Subcutaneous adipose tissue (tissue), 4 donors: ENCODE measurements around the gene LYG2. TPM values are rescaled to one million over a fixed set of nuclear protein-coding genes. Genes with fewer than 3 reads are reported as not detected.

Experiments used
- total RNA-seq, 4 donors: library from RNA; depleted of rRNA; stranded (reverse); fragments of >200 nt; gene quantifications; one replicate each; pipeline ENCODE4 v1.1.0, GENCODE V29; 2016
- TF ChIP-seq, protein P1 (sequence below): fragments of 450-650 bp; IDR thresholded peaks from one replicate; pipeline ENCODE4 v1.5.1; 2016; ENCODE audit warnings: low read depth, mild to moderate bottlenecking, control low read depth, antibody characterized with exemption, moderate library complexity

LYG2 gene
- total RNA-seq, 4 donors from 2014 or later: not detected

DNA sequence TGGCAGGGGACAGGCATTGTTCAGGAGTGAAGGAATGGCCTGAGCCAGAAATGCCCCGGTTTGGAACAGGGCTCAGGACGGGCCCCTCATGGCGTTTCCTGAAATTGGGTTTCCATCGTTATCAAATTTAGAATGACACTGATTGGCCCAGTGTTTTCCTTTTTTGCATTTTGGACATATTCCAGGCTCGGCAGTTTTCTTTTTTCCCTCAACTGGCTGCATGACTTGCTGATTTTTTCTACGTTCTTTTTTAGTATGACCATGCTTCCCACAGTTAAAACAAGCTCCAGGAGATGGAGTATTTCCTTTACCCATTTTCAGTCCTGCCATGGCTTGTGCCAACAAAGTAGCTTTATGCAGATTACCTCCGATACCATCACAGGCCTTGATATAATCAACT lies 20.4 kb upstream of the LYG2 start:
- TF ChIP-seq, protein P1, sequence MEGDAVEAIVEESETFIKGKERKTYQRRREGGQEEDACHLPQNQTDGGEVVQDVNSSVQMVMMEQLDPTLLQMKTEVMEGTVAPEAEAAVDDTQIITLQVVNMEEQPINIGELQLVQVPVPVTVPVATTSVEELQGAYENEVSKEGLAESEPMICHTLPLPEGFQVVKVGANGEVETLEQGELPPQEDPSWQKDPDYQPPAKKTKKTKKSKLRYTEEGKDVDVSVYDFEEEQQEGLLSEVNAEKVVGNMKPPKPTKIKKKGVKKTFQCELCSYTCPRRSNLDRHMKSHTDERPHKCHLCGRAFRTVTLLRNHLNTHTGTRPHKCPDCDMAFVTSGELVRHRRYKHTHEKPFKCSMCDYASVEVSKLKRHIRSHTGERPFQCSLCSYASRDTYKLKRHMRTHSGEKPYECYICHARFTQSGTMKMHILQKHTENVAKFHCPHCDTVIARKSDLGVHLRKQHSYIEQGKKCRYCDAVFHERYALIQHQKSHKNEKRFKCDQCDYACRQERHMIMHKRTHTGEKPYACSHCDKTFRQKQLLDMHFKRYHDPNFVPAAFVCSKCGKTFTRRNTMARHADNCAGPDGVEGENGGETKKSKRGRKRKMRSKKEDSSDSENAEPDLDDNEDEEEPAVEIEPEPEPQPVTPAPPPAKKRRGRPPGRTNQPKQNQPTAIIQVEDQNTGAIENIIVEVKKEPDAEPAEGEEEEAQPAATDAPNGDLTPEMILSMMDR: no peak

DNA sequence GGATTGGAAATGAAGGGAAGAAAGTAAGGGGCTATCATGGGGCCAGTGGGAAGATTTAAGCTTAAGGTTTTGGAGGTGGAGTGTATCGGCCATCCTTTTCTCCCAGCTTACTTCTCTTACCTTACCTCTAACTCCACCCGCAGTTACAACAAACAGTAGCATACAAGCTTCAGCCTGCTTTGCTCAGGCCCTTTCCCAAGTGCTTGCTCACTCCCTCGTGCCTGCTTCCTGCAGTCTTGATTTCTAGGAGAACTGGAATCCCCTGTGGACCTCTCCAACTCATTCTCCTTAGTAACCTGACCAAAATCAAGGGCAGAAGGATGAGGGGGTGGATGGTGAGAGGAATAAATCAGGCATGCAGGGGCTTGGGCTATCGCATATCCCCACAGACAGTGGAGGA lies 5.8 kb upstream of the LYG2 start:
- TF ChIP-seq, protein P1: no peak

DNA sequence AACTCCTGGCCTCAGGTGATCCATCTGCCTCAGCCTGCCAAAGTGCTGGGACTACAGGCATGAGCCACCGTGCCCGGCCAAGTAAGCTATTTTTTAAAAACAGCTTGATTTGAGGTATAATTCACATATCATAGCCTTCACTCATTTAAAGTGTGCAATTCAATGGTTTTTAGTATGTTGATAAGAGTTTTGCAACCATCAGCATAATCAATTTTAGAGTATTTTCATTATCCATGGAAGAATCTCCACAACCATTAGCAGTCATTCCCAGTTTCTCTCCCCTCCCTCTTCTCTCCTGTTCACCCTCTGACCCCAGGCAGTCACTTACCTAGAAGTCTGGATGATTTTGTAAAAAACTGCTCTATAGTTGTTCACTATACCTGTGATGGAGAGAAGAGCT lies 4.7 kb upstream of the LYG2 start:
- TF ChIP-seq, protein P1: no peak

DNA sequence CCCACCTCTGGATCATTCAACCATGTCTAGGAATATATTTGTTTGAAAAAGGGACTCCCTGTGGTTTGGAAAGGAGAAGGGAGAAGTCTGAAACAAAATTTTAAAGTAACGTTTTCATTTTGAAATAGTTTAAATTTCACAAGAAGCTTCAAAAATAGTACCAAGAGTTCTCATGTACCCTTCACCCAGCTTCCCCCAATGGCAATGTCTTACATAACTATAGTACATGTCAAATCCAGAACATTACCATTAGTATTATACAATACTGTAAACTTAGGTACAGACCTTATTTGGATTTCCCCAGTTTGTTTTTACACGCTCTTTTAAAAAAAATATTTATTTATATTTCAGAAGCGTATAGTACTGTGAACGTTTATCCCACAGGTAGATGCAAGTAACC lies 4.0 kb upstream of the LYG2 start:
- TF ChIP-seq, protein P1: no peak

DNA sequence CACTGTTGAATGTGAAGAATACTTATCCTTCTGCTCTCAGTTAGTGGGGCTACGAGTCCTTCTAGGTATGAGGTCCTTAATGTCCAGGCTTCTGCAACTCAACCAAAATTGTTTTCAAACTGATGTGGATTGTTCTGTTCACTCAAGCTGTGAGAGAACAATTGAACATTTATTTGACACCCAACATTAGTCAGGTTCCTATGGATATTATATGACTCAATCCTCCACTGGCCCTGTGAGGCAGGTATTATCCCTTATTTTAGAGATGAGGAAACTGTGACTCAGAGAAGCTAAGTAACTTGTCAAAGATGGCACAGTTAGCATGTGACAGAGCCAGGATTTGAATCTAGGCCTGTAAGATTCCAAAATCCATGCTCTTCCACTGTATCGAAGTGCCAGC lies 1.2 kb upstream of the LYG2 start:
- TF ChIP-seq, protein P1: no peak

DNA sequence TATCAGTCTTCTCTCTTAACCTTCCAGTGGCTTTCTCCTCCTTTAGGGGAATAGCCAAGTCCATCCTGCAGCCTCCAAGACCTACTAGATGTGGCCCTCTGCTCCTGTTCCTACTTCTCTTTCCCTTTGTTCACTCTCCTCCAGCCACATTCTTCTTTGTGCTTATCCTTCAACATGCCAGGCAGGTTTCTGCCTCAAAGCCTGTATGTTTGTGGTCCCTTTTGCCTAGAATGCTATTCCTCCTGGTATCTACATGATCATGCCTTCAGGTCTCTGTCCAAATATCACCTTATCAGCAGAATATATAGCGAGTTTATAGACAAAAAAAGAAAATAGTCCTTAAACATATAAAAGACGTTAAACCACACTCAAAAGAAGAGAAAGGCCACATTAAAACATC lies 5.5 kb downstream of the LYG2 start:
- TF ChIP-seq, protein P1: no peak

DNA sequence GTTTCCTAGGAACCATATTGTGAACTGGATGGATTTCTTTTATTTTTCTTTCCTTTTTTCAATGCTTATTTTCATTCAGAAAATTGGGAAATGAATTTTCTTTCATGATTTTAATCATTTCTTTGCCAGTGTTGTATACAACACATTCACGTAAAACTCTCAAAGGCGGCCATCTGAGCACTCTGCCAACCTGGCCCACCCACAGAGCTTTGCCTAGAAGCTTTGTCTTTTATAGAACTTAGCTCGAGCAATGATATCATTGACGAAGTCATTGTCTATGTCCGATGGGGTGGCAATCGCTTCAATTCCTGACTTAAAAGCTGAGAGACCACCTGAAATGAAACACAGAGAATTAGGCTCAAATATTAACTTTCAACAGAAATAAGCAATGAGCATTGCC lies 13.3 kb downstream of the LYG2 start:
- TF ChIP-seq, protein P1: no peak
